HepG2 (cell line): ENCODE data around the gene EPC2.

ENCODE experiments used
- EZH2 ChIP-seq: conservative IDR thresholded peaks from 2 replicates; pipeline ENCODE4 v1.6.1; 2012; ENCODE audit warnings: mild to moderate bottlenecking, low read depth, low read length, moderate library complexity
- FOSL2 ChIP-seq: sonication (generic); formaldehyde crosslinking; IDR thresholded peaks from 2 replicates; pipeline ENCODE4 v1.4.0; 2020; ENCODE audit warnings: missing genetic modification reagents
- TAF1 ChIP-seq: sonication (generic); formaldehyde crosslinking; IDR thresholded peaks from 2 replicates; pipeline ENCODE4 v1.4.0; 2020; ENCODE audit warnings: missing genetic modification reagents
- ZNF431 ChIP-seq: sonication (generic); formaldehyde crosslinking; IDR thresholded peaks from 2 replicates; pipeline ENCODE4 v1.9.0; 2022; ENCODE audit warnings: missing genetic modification reagents, low read depth, mild to moderate bottlenecking, borderline replicate concordance
- ZZZ3 ChIP-seq: sonication (generic); formaldehyde crosslinking; IDR thresholded peaks from 2 replicates; pipeline ENCODE4 v1.4.0; 2020; ENCODE audit warnings: missing genetic modification reagents, mild to moderate bottlenecking, borderline replicate concordance
- TF ChIP-seq, protein P1 (sequence below): sonication (generic); formaldehyde crosslinking; conservative IDR thresholded peaks from 2 replicates; pipeline ENCODE4 v1.5.0; 2020; ENCODE audit warnings: missing genetic modification reagents

DNA sequence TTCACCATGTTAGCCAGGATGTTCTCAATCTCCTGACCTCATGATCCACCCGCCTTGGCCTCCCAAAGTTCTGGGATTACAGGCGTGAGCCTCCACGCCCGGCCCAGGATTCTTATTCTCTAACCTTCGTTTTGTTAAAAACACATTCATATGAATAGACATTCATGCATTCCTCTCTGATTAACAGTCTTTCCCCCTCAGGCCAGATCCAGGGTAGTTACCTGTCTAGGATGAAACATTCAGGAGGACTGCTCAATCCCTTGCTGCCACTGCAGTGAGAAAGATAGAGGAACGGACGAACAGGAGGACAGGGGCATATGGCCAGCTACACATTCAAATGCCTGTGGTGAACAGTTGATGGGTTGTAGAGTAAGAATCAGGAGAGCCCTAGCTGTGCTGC, 39.6 kb upstream of the EPC2 start:
- TF ChIP-seq EZH2 = no peak
- no peak for TF ChIP-seq ZZZ3 (CRISPR knock-in tag)
- TF ChIP-seq, protein P1, sequence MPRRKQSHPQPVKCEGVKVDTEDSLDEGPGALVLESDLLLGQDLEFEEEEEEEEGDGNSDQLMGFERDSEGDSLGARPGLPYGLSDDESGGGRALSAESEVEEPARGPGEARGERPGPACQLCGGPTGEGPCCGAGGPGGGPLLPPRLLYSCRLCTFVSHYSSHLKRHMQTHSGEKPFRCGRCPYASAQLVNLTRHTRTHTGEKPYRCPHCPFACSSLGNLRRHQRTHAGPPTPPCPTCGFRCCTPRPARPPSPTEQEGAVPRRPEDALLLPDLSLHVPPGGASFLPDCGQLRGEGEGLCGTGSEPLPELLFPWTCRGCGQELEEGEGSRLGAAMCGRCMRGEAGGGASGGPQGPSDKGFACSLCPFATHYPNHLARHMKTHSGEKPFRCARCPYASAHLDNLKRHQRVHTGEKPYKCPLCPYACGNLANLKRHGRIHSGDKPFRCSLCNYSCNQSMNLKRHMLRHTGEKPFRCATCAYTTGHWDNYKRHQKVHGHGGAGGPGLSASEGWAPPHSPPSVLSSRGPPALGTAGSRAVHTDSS (CRISPR knock-in tag) = no peak
- no peak for TF ChIP-seq TAF1
- no peak for TF ChIP-seq FOSL2
- no peak for TF ChIP-seq ZNF431 (CRISPR knock-in tag)
